ENCODE data around the gene CDC6.

The CDC6 gene

DNA sequence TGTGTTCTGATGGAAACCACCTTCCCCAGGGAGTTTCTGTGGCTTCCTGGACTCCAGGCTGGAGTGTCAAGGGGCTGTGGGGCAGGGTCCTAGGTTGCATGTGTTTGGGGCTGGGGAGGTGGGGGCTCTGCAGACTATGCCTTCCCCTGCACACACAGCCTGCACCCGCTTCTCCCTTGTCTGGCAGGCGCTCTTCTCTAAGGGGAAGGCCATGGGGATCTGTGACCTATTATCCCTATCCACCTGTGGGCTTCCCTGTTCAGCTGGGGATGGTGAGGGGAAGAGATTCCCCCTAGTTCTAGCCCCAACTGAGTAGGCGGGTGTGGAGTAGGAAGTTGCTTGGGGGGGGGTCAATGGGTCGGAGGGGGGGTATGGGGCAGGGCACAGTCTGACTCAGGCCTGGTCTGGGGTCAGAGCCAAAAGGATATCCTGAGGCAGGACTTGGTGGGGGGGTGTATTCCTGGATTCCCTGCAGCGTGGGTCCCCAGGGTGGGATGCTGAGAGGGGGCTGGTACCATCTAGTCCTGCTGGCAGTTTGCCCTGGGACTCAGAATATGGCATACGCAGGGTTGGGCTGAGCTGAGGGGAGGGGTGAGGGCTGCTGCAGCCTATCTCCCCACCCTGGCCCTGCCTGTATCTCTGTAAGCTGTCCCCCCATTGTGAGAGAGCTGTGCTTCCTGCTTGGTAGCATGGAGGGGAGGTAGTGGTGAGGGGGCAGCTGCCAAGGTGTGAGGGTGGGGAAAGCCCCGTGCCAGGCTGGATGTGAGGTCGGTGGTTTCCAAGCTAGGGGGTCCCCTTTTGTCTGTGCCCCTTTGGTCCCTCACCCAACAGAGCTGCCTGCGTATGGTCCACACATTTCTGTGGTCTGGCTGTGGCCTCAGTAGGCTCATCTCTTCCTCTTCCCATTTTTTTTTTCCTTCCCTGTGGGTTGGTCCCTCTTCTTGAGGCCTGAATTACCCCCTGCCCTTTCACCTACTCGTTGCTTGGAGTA lies 36.0 kb downstream of the CDC6 start:
- no peak for DNase-seq (ENCODE audit: low read depth)

DNA sequence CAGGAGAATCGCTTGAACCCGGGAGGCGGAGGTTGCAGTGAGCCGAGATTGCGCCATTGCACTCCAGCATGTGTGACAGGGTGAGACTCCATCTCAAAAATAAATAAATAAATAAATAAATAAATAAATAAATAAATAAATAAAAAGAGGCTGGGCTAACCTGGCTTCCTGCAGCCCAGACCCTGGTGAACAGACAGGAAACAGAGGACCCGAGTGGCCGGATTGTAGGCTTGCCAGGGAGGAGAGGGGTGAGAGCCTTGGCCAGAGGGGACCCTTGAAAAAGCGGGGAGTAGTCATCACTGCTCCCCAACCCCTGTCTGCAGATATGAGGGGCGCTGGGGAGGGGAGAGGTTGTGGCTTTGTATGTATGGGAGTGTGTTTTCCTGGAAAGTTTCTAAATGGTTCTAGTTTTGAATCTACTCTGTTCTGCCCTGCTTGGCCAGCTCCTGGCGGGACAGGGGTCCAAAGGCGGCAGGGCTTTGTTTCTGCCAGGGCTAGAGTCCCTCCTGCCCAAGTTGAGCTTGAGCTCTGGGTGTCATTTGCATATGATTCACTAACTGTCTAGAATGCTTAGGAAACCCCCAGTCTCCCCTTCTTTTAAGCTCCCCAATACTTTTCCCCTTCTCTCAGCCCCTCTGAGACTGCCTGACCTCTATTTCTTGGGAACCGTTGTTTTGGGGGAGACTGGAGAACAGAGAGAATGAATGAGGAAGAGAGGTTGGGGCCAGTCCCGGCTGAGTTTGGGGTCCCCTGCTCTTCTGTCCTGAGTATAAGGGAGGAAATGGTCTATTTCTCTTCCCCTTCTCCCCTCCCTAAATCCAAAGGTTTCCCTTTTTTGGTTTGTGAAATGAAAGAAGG lies 37.7 kb downstream of the CDC6 start:
- DNase-seq (ENCODE audit: low read depth), result no peak

GRCh38 chr17:40326014-40326831 lies 38.5 kb downstream of the CDC6 start:
- no peak for DNase-seq (ENCODE audit: low read depth)

GRCh38 chr17:40326832-40327199 lies 39.1 kb downstream of the CDC6 start:
- DNase-seq (ENCODE audit: low read depth), result no peak

DNA sequence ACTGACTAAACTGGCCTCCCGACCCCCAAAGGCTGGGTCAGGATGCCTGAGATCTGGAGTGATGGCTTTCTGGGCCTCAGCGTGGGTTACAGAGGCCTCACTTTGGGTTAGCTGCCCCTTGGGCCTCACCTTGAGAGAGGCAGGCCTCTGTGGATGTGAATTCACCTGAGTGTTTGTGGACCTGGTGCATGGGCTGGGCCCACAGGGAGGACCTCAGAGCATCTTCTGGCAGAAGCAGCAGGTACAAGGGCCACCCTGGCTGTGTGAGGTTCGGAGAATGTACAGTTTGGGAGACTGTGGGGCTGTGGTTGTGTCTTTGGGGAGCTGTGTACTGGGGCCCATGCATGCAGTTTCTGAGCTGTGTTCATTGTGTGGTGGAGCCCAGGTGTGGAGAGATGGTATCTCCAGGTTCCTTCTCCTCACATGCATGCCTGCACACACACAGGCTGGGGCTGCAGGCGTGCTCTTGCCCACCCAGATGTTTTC lies 39.6 kb downstream of the CDC6 start:
- no peak for DNase-seq (ENCODE audit: low read depth)

DNA sequence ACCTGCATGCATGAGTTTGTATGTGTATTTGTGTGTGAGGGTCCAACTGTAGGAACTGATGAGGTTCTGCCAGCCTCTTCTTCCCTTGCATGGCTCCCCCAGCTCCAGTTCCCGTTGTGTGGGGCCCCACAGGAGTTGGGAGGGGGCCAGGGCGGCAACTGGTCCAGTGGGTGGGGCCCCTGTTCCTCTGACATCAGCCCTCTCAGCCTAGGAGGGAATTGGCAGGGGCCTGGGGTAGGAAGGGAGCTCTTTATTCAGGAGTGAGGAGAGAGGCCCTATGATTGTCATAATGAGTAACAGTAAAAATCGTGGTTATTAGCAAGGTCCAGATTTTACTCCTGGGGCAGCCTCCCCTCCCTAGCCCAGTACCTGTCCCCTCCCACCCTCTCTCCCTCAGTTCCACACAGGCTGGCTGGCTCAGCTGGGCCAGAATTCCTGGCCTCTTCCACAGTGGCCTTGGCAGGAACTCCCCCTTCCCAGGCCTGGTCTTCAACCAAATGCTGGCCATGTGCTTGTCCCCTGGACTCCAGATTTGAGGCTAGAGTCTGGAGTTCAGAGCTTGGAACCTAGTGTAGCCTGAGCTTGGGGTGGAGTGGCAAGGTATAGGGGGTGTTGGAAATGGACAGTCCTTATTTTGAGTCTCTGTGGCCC lies 40.2 kb downstream of the CDC6 start:
- no peak for DNase-seq (ENCODE audit: low read depth)

- no peak for DNase-seq (ENCODE audit: low read depth)
Observed at GRCh38 chr17:40328386-40328766, 40.7 kb downstream of the CDC6 start.

DNA sequence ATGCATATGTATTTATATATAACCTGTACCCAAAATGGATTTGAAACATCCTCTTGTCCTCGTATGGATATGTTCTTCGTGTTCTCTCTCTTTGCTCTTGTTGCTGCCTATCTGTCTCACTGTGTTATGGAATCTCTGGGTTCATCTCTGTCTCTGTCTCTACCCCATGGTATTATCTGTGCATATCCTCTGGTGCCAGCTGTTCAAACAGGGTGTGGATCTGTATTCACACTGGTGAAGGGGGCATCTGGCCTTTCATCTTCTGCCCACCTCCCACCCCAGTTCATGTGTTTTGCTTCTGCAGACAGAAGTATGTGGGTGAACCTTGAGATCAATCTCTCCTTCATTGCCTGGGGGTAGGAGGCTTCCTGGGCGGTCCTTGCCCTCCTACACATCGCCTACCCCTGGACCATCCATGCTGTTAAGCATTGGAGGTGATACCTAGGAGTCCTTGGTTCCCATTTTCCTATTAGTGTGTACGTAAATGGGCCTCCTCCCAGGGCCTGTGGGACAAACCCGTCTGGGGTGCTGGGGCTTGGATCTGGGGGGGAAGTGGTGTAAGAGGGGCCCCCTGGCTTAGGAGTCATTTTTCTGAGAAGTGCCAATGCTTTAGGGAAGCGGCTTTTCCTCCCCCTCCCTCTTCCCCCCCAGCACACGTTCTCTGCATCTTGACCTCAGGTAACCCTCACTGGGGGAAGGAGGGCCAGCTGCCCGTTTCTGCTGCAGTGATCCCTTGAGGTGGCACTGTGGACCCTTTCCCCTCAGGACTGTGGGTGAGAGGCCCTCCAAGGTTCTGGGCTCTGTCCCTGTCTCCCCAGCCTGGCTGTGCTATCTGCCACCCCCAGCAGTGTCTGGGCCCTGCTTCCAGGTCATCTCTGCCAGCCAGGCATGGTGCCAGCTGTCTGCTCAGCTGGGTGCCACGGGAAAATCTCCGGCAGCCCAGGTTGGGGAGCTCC lies 42.4 kb downstream of the CDC6 start:
- no peak for DNase-seq (ENCODE audit: low read depth)

GRCh38 chr17:40330850-40331470 lies 43.3 kb downstream of the CDC6 start:
- DNase-seq (ENCODE audit: low read depth), result no peak

- no peak for DNase-seq (ENCODE audit: low read depth)
Observed at GRCh38 chr17:40331743-40332641, 44.3 kb downstream of the CDC6 start.

DNA sequence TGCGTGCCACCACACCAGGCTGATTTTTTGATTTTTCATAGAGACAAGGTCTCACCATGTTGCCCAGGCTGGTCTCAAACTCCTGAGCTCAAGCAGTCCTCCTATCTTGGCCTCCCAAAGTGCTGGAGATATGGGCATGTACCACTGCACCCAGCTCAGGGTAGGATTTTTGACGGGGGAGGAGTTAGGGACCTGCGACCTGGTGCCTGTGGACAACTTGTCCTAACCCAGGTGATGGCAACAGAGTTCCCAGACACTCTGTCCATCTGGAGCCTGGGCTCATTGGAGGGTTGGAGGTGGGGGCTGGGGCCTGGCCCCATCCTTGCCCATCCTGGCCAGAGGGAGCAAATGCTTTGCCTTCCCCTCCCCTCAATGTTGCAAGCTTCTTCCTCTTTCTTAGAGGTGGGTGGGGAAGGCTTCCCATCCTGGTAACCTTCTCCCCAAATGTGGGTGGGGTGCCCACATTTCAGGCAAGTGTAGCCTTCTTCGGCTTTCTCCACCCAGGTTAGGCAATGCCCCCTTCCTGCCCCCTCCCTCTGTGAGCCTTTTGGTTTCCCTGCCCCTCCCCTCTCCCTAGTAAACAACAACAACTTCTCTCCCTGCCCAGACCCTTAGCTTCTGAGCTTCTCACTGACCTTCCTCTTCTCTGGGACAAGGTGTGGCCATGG lies 46.2 kb downstream of the CDC6 start:
- no peak for DNase-seq (ENCODE audit: low read depth)

GRCh38 chr17:40335620-40336019 lies 47.9 kb downstream of the CDC6 start:
- no peak for DNase-seq (ENCODE audit: low read depth)

DNA sequence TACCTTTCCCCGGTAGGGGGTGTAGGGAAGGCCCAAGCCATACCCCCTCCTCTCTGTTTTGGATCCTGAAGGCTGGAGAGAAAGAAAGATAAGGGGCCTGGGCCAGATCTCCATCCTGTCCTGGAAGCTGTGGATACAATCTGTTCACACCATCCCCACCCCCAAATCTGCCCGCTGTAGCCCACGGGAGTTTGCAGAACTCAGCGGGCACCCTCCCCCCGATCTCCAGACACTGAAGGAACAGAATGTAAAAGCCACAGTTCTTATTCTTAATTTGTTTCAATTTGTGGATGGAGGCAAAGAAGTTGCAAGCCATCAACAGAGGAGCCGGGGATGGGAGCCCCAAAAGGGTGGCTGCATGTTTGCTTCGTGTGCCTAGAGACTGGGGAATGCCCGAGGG lies 49.7 kb downstream of the CDC6 start:
- DNase-seq (ENCODE audit: low read depth), result no peak

GRCh38 chr17:40338058-40338457 lies 50.4 kb downstream of the CDC6 start:
- DNase-seq (ENCODE audit: low read depth), result no peak

DNA sequence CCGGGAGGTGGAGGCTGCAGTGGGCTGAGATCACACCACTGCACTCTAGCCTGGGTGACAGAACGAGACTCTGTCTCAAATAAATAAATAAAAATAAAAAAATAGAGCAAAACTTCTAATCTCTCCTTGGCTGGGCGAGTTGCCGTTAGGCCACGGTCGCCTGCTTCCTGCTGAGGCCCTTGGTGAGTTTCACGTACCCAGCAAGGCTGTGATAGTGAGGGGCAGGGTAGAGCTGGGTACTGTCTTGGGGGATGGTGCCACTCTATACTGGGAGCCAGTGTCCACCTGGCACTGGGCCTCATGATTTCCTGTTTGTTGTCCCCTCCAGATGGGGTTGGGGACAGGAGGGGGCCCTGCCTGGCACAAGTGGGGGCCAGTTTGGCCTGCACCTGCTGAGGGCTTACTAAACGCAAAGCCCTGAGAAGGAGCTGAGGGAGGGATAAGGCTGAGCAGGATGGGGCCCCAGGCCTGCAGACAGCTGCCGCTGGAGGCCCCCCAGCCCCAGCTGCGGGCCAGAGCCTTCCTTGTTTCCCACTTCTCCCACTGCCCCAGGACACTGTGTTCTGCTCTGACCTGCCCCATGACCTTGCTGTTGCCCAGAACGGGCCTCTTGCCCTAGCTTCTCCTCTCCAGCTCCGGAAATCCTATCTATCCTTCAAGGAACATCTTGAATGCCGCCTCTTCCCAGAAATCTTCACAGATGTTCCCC lies 51.4 kb downstream of the CDC6 start:
- DNase-seq (ENCODE audit: low read depth), result no peak

DNA sequence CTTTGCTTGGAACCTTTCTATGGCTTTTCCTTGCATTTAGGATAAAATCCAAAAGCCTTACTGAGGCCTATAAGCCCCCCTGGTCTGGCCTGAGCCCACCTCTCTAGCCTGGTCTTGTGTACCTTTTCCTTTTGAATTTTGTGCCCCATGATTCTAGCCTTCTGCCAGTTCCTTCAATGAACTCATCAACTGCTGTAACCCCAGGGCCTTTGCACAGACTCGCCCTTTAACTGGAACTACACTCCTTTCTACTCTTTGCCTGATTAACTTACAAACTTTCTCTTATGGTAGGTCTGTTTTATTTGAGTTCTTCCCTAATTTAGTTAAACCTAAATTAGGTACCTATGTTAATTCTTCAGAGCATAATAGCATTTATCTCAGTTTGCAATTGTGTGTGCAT lies 52.6 kb downstream of the CDC6 start:
- no peak for DNase-seq (ENCODE audit: low read depth)

Data from non-pigmented ciliary epithelial cell (primary cell).